H9 (cell line): ENCODE data around the gene TMEM220. TPM values are rescaled to one million over a fixed set of nuclear protein-coding genes. Genes with fewer than 3 reads are reported as not detected.

Experiments used
- DNase-seq: peaks from one replicate; pipeline ENCODE4 v3.0.0-alpha.2; 2017
- H2AFZ ChIP-seq: one replicate; pipeline ENCODE4 v1.6.1; 2013; ENCODE audit warnings: mild to moderate bottlenecking, low read length, control low read depth, moderate library complexity
- H2AK5ac ChIP-seq: 2 replicates; pipeline ENCODE4 v1.6.1; 2013; ENCODE audit warnings: low read length, control low read depth, mixed read lengths; ENCODE audit not compliant: insufficient read length
- H2BK120ac ChIP-seq: one replicate; pipeline ENCODE4 v1.6.1; 2013; ENCODE audit warnings: low read depth, mild to moderate bottlenecking, low read length, control low read depth, inconsistent platforms; ENCODE audit not compliant: poor library complexity, severe bottlenecking
- H2BK12ac ChIP-seq: 2 replicates; pipeline ENCODE4 v1.6.1; 2013; ENCODE audit warnings: low read length, control low read depth, mixed read lengths, low read depth; ENCODE audit not compliant: insufficient read length
- H2BK15ac ChIP-seq: 2 replicates; pipeline ENCODE4 v1.6.1; 2013; ENCODE audit warnings: low read depth, low read length, control low read depth
- H2BK20ac ChIP-seq: one replicate; pipeline ENCODE4 v1.6.1; 2013; ENCODE audit warnings: low read depth, mild to moderate bottlenecking, low read length, control low read depth, inconsistent platforms; ENCODE audit not compliant: poor library complexity, severe bottlenecking
- H2BK5ac ChIP-seq: 2 replicates; pipeline ENCODE4 v1.6.1; 2013; ENCODE audit warnings: low read length, control low read depth, mixed read lengths; ENCODE audit not compliant: insufficient read length
- H3K14ac ChIP-seq: 2 replicates; pipeline ENCODE4 v1.6.1; 2013; ENCODE audit warnings: low read length, control low read depth; ENCODE audit not compliant: insufficient read depth
- H3K18ac ChIP-seq: 2 replicates; pipeline ENCODE4 v1.6.1; 2013; ENCODE audit warnings: low read depth, mild to moderate bottlenecking, mixed read lengths, low read length, control low read depth; ENCODE audit not compliant: insufficient read length
- H3K23ac ChIP-seq: 2 replicates; pipeline ENCODE4 v1.6.1; 2013; ENCODE audit warnings: low read length, control low read depth, mixed read lengths, low read depth; ENCODE audit not compliant: insufficient read length
- H3K23me2 ChIP-seq: 2 replicates; pipeline ENCODE4 v1.6.1; 2013; ENCODE audit warnings: low read depth, mild to moderate bottlenecking, mixed read lengths, low read length, control low read depth; ENCODE audit not compliant: insufficient read length, poor library complexity, severe bottlenecking
- H3K27ac ChIP-seq: 2 replicates; pipeline ENCODE4 v1.5.1; 2013; ENCODE audit warnings: low read length, control low read depth, mixed read lengths, low read depth; ENCODE audit not compliant: insufficient read length
- H3K27me3 ChIP-seq: 2 replicates; pipeline ENCODE4 v1.6.1; 2013; ENCODE audit warnings: low read length, control low read depth, inconsistent platforms; ENCODE audit not compliant: insufficient read depth
- H3K4ac ChIP-seq: 2 replicates; pipeline ENCODE4 v1.6.1; 2013; ENCODE audit warnings: low read depth, mild to moderate bottlenecking, control low read depth, inconsistent platforms, low read length, moderate library complexity
- H3K4me1 ChIP-seq: 2 replicates; pipeline ENCODE4 v1.6.1; 2013; ENCODE audit warnings: low read length, control low read depth, inconsistent platforms; ENCODE audit not compliant: insufficient read depth
- H3K4me2 ChIP-seq: 2 replicates; pipeline ENCODE4 v1.6.1; 2013; ENCODE audit warnings: low read length, control low read depth, mixed read lengths; ENCODE audit not compliant: insufficient read length, insufficient read depth
- H3K56ac ChIP-seq: 2 replicates; pipeline ENCODE4 v1.6.1; 2013; ENCODE audit warnings: low read depth, mild to moderate bottlenecking, mixed read lengths, low read length, control low read depth; ENCODE audit not compliant: insufficient read length
- H3K79me1 ChIP-seq: 2 replicates; pipeline ENCODE4 v1.6.1; 2013; ENCODE audit warnings: low read depth, mild to moderate bottlenecking, moderate library complexity, low read length, control low read depth, inconsistent platforms; ENCODE audit not compliant: insufficient read depth, poor library complexity, severe bottlenecking
- H3K79me2 ChIP-seq: 2 replicates; pipeline ENCODE4 v1.6.1; 2013; ENCODE audit warnings: low read length, control low read depth, inconsistent platforms; ENCODE audit not compliant: insufficient read depth
- H3K9ac ChIP-seq: 2 replicates; pipeline ENCODE4 v1.6.1; 2013; ENCODE audit warnings: low read length, control low read depth, mixed read lengths; ENCODE audit not compliant: insufficient read length; ENCODE audit errors: extremely low read depth
- H3K9me3 ChIP-seq: one replicate; pipeline ENCODE4 v1.6.1; 2013; ENCODE audit warnings: low read depth, low read length, inconsistent platforms; ENCODE audit not compliant: control insufficient read depth
- H3T11ph ChIP-seq: one replicate; pipeline ENCODE4 v1.6.1; 2013; ENCODE audit warnings: mild to moderate bottlenecking, low read length, control low read depth, inconsistent platforms
- H4K20me1 ChIP-seq: one replicate; pipeline ENCODE4 v1.6.1; 2013; ENCODE audit not compliant: control insufficient read depth, insufficient read length, insufficient read depth
- H4K5ac ChIP-seq: 2 replicates; pipeline ENCODE4 v1.6.1; 2013; ENCODE audit warnings: low read depth, mild to moderate bottlenecking, mixed read lengths, low read length, control low read depth; ENCODE audit not compliant: insufficient read length
- H4K8ac ChIP-seq: replicated peaks from 2 replicates; pipeline ENCODE4 v1.6.1; 2013; ENCODE audit warnings: low read length, control low read depth, mixed read lengths, low read depth; ENCODE audit not compliant: insufficient read length
- H4K91ac ChIP-seq: 2 replicates; pipeline ENCODE4 v1.6.1; 2013; ENCODE audit warnings: low read depth, mild to moderate bottlenecking, moderate library complexity, mixed read lengths, low read length, control low read depth; ENCODE audit not compliant: insufficient read length
- H3K27ac Mint-ChIP-seq, 3 experiments: 2 replicates in 2 of 3; 3 replicates in 1 of 3; pipeline ENCODE4 v1.8.0; 2020 to 2021; ENCODE audit warnings: mixed read lengths in 3 of 3, mild to moderate bottlenecking in 1 of 3, moderate library complexity in 1 of 3
- H3K27me3 Mint-ChIP-seq: 2 replicates; pipeline ENCODE4 v1.8.0; 2021; ENCODE audit warnings: low read depth, mild to moderate bottlenecking, moderate library complexity, mixed read lengths
- H3K36me3 Mint-ChIP-seq, 3 experiments: 2 replicates in 2 of 3; 3 replicates in 1 of 3; pipeline ENCODE4 v1.8.0; 2020 to 2021; ENCODE audit warnings: low read depth in 3 of 3, mixed read lengths in 3 of 3; ENCODE audit not compliant: insufficient read depth in 1 of 3
- H3K4me1 Mint-ChIP-seq, 2 experiments: 2 replicates each; pipeline ENCODE4 v1.8.0; 2020; ENCODE audit warnings: mixed read lengths in 2 of 2
- H3K4me3 Mint-ChIP-seq, 2 experiments: 2 replicates in 1 of 2; 3 replicates in 1 of 2; pipeline ENCODE4 v1.8.0; 2020 to 2021; ENCODE audit warnings: mild to moderate bottlenecking in 2 of 2, mixed read lengths in 2 of 2, moderate library complexity in 1 of 2
- H3K9me3 Mint-ChIP-seq, 2 experiments: 2 replicates in 1 of 2; 3 replicates in 1 of 2; pipeline ENCODE4 v1.8.0; 2020; ENCODE audit warnings: mild to moderate bottlenecking in 2 of 2, mixed read lengths in 2 of 2, moderate library complexity in 1 of 2
- WGBS: extraction: QIAGEN DNeasy Blood & Tissue Kit; methylation state at CpG from one replicate; pipeline ENCODE4 v1.1.7; 2013; ENCODE audit warnings: missing lambda C conversion rate, low lambda C conversion rate, mixed read lengths; ENCODE audit not compliant: insufficient read length; ENCODE audit errors: extremely low coverage; 5-methylcytosine and 5-hydroxymethylcytosine counted together
- total RNA-seq: library from RNA; stranded (reverse); gene quantifications from 2 replicates; pipeline ENCODE4 v1.2.1, GENCODE V29; 2021
- TF ChIP-seq, protein P1 (sequence below): fragments of 200-600 bp; sonication (generic); conservative IDR thresholded peaks from 3 replicates; pipeline ENCODE4 v1.8.0; 2021; ENCODE audit warnings: antibody characterized with exemption, mild to moderate bottlenecking

The TMEM220 gene
- total RNA-seq, 1 experiment from 2014 or later: 6.1 TPM

DNA sequence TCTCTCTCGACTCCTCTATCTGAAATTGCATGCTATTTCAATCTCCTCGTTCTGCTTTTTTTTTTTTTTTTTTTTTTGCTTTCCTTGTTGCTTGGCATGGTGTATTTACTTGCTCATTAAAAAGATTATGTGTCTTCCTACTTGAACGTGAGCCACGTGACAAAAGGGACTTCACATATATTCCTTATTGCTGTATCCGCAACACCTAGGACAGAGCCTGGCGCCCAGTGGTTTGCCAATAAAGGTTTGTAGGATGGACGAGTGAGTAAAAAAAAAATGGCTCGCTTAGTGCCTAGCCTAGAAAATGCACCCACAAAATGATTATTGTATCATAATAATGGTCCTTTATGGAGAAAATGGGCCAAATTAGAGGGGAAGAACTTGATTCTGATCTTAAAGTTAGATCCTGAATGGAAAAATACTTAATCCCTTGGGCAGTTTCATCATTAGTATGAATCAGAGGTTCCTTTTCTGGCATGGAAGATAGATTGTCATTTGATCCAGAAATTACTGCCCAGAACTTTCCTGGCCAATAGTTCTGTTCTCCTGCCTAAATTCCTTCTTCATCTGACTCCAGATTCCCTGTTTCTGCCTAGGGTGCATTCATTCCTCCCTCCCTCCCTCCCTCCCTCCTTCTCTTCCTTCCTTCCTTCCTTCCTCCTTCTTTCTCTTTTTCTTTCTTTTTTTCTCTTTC is 13.6 kb upstream of the TMEM220 start:
- Histone ChIP-seq H2BK20ac (no peak overlapping the region), H3K4me2 (no peak overlapping the region), H3K9me3 (no peaks in the 10 kb centered on the region), H3K23me2 (no peaks in the 10 kb centered on the region), H3K27ac (no peak overlapping the region), H3K4me1 (no peaks in the 10 kb centered on the region), H3K18ac (no peak overlapping the region), H3K79me1 (no peaks in the 10 kb centered on the region), H3K4ac (no peak overlapping the region), H3K79me2 (no peaks in the 10 kb centered on the region), H3K23ac (no peak overlapping the region), H4K20me1 (no peaks in the 10 kb centered on the region), H4K91ac (no peak overlapping the region), H3K14ac (no peak overlapping the region), H3T11ph (no peak overlapping the region), H3K9ac (no peak overlapping the region), H4K8ac (no peak overlapping the region), H3K56ac (no peak overlapping the region), H2BK12ac (no peak overlapping the region), H2BK15ac (no peak overlapping the region), H2AK5ac (no peak overlapping the region), H4K5ac (no peak overlapping the region), H2BK120ac (no peak overlapping the region), H2BK5ac (no peak overlapping the region), H2AFZ (no peak overlapping the region), H3K27me3 (no peaks in the 10 kb centered on the region)
- H3K27ac Mint-ChIP-seq: no peak overlapping the region
- DNase-seq: no peak
- peaks cover 0 to 1% (median 0%) of the 10 kb centered on the region in 3 experiments; a peak in 1 of 7 replicates for H3K36me3 Mint-ChIP-seq
- H3K4me1 Mint-ChIP-seq: peaks cover 5 to 10% of the 10 kb centered on the region in 2 experiments
- TF ChIP-seq, protein P1, sequence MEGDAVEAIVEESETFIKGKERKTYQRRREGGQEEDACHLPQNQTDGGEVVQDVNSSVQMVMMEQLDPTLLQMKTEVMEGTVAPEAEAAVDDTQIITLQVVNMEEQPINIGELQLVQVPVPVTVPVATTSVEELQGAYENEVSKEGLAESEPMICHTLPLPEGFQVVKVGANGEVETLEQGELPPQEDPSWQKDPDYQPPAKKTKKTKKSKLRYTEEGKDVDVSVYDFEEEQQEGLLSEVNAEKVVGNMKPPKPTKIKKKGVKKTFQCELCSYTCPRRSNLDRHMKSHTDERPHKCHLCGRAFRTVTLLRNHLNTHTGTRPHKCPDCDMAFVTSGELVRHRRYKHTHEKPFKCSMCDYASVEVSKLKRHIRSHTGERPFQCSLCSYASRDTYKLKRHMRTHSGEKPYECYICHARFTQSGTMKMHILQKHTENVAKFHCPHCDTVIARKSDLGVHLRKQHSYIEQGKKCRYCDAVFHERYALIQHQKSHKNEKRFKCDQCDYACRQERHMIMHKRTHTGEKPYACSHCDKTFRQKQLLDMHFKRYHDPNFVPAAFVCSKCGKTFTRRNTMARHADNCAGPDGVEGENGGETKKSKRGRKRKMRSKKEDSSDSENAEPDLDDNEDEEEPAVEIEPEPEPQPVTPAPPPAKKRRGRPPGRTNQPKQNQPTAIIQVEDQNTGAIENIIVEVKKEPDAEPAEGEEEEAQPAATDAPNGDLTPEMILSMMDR: no peak
- H3K4me3 Mint-ChIP-seq: no peak overlapping the region
- H3K9me3 Mint-ChIP-seq: no peaks in the 10 kb centered on the region
- H3K27me3 Mint-ChIP-seq: no peaks in the 10 kb centered on the region; the same call in none of the 2 replicates
- no CpG with 5 or more reads among the region's 8 CpGs for WGBS
